ENCODE data around the gene USP34. TPM values are rescaled to one million over a fixed set of nuclear protein-coding genes. Genes with fewer than 3 reads are reported as not detected.

Gene USP34
- total and polyA plus RNA-seq, 2 of the 4 experiments (the other 2 are of a cell fraction), result 34.7 to 128 TPM

- no peak overlapping the region for H2BK120ac ChIP-seq (ENCODE audit: low read depth, low read length)
- H3K9me3 ChIP-seq (ENCODE audit: control insufficient read depth, insufficient read depth, low read length), result no peaks in the 10 kb centered on the region
- H2AK9ac ChIP-seq (replicated peaks; ENCODE audit: low read depth, low read length, poor library complexity), result no peak overlapping the region
- CTCF ChIA-PET, result no interaction called here
- no peak overlapping the region for H3K27ac ChIP-seq (ENCODE audit: insufficient read depth, low read length)
- intact Hi-C loops (cut with micrococcal nuclease), result no loop called here
- peaks cover 10% of the 10 kb centered on the region; the same call in 1 of the 2 replicates for H3K36me3 ChIP-seq (ENCODE audit: control insufficient read depth, insufficient read depth, low read length)
- H2BK5ac ChIP-seq (ENCODE audit: low read depth, low read length, poor library complexity, severe bottlenecking), result no peak overlapping the region
- no peak overlapping the region; the same call in 1 of the 2 replicates for H3K56ac ChIP-seq (ENCODE audit: extremely low read depth, insufficient read depth, low read length)
- WGBS, 2 experiments (ENCODE audit: extremely low coverage in 2 of 2, insufficient read length in 1 of 2), result 100% methylated on average over 2 of the region's 5 CpGs; no CpG with 5 or more reads in 1 of the 2 experiments
- no TSS peak for BruUV-seq (replicated peaks)
- H4K20me1 ChIP-seq (ENCODE audit: insufficient read depth, low read length), result no peaks in the 10 kb centered on the region
- no peak overlapping the region for H3K18ac ChIP-seq (ENCODE audit: low read depth, low read length)
- no peak overlapping the region for H3K9ac ChIP-seq (ENCODE audit: low read depth, low read length)
- no peak overlapping the region for H3K14ac ChIP-seq (replicated peaks; ENCODE audit: low read depth, low read length)
- dilution Hi-C loops (cut with HindIII; ENCODE audit: low sequenced_read_pairs, unreplicated experiment), result no loop called here
- no peak overlapping the region for H2AFZ ChIP-seq (replicated peaks; ENCODE audit: low read length, poor library complexity)
- no peaks in the 10 kb centered on the region; a peak in 1 of 4 replicates for H3K79me1 ChIP-seq (ENCODE audit: low read depth in 1 of 2, low read length in 2 of 2)
- in situ Hi-C loops (cut with MboI; ENCODE audit: low sequenced_read_pairs), result no loop called here
- no peak overlapping the region for H4K91ac ChIP-seq (ENCODE audit: insufficient read depth, low read depth, low read length)
- no peaks in the 10 kb centered on the region for H3K27me3 ChIP-seq (ENCODE audit: control insufficient read depth, insufficient read depth, low read length)
- POLR2A ChIA-PET (ENCODE audit: unreplicated experiment), result no interaction called here
- no peaks in the 10 kb centered on the region for H3K4me1 ChIP-seq (ENCODE audit: control insufficient read depth, insufficient read depth, low read length)
- no peak overlapping the region for H2AK5ac ChIP-seq (ENCODE audit: low read depth, low read length)
- no peak for ATAC-seq (ENCODE audit: low read depth)
- H3K9me1 ChIP-seq (ENCODE audit: insufficient read depth, low read length), result no peaks in the 10 kb centered on the region
- no peak overlapping the region for H3K4ac ChIP-seq (ENCODE audit: low read depth, low read length)
- H3K4me2 ChIP-seq (ENCODE audit: low read depth, low read length), result no peak overlapping the region
- H2BK20ac ChIP-seq (ENCODE audit: low read depth, low read length), result no peak overlapping the region
- H4K5ac ChIP-seq (ENCODE audit: low read depth, low read length), result no peak overlapping the region
- no peak for TF ChIP-seq ELK1 (IDR thresholded peaks at IDR 0.05; ENCODE audit: borderline replicate concordance, low read depth, low read length)
- no peak for TF ChIP-seq FOS (IDR thresholded peaks at IDR 0.05; ENCODE audit: low read depth, low read length)
- no peak for TF ChIP-seq MXI1 (IDR thresholded peaks at IDR 0.05; ENCODE audit: borderline replicate concordance, low read depth, low read length)
- TF ChIP-seq MAFK (IDR thresholded peaks at IDR 0.05; ENCODE audit: low read depth, low read length), result no peak
- TF ChIP-seq CEBPB (IDR thresholded peaks at IDR 0.05; ENCODE audit: low read depth, low read length), result no peak
- no peak for TF ChIP-seq CTCF (conservative IDR thresholded peaks at IDR 0.05; ENCODE audit: low read depth, low read length)
- TF ChIP-seq RAD21 (IDR thresholded peaks at IDR 0.05; ENCODE audit: low read length), result no peak
- TF ChIP-seq USF2 (IDR thresholded peaks at IDR 0.05; ENCODE audit: low read depth, low read length), result no peak
- TF ChIP-seq RFX5 (IDR thresholded peaks at IDR 0.05; ENCODE audit: low read depth, low read length), result no peak
- no peak for TF ChIP-seq BHLHE40 (IDR thresholded peaks at IDR 0.05; ENCODE audit: low read depth, low read length)
- no peak for TF ChIP-seq SMC3 (IDR thresholded peaks at IDR 0.05; ENCODE audit: low read depth, low read length)
- no peak overlapping the region for H4K8ac ChIP-seq (ENCODE audit: low read depth in 2 of 2, low read length in 2 of 2)
- no peak overlapping the region for H3K4me3 ChIP-seq (ENCODE audit: insufficient read depth, low read depth, low read length)
- H3K23ac ChIP-seq (ENCODE audit: low read depth, low read length), result no peak overlapping the region
- no peak for DNase-seq
- no peak overlapping the region for H2BK15ac ChIP-seq (ENCODE audit: low read depth, low read length)
Measured at GRCh38 chr2:61157371-61158003, 313.4 kb downstream of the USP34 start.

Data from IMR-90 (cell line).